CD4-positive, CD25-positive, alpha-beta regulatory T cell (primary cell): Measurements from ENCODE around the gene SNX3. TPM values are rescaled to one million over a fixed set of nuclear protein-coding genes. Genes with fewer than 3 reads are reported as not detected.

Experiments used
- ATAC-seq, 2 donors: fragments of 150-1000 bp; cut with Tn5 transposase; one replicate each; pipeline ENCODE4 v1.10.0; 2021; ENCODE audit warnings: low read depth in 2 of 2, moderate number of reproducible peaks in 2 of 2, moderate library complexity in 1 of 2
- DNase-seq, 3 donors: peaks; one replicate each; pipeline versions ENCODE4 v3.0.0 to v3.0.0-alpha.2; 2012 to 2022; ENCODE audit warnings: mixed read lengths in 1 of 3
- H3K27ac ChIP-seq: one replicate; pipeline ENCODE4 v1.7.0; 2013; ENCODE audit warnings: mild to moderate bottlenecking, low read length; ENCODE audit not compliant: insufficient read depth, poor library complexity, severe bottlenecking
- H3K27me3 ChIP-seq: one replicate; pipeline ENCODE4 v1.7.0; 2013; ENCODE audit warnings: low read length; ENCODE audit not compliant: control insufficient read depth, insufficient read depth
- H3K36me3 ChIP-seq: one replicate; pipeline ENCODE4 v1.7.0; 2013; ENCODE audit warnings: mild to moderate bottlenecking, low read length, moderate library complexity; ENCODE audit not compliant: control insufficient read depth, insufficient read depth
- H3K4me1 ChIP-seq: 2 replicates; pipeline ENCODE4 v1.7.0; 2013; ENCODE audit warnings: mild to moderate bottlenecking, low read length; ENCODE audit not compliant: insufficient read depth, control insufficient read depth, poor library complexity, severe bottlenecking
- H3K4me3 ChIP-seq: one replicate; pipeline ENCODE4 v1.7.0; 2013; ENCODE audit warnings: low read depth, mild to moderate bottlenecking, low read length, moderate library complexity
- H3K9me3 ChIP-seq, 2 experiments: 1 replicate in 1 of 2; 2 replicates in 1 of 2; pipeline ENCODE4 v1.7.0; 2013; ENCODE audit warnings: low read length in 2 of 2, mild to moderate bottlenecking in 1 of 2, moderate library complexity in 1 of 2; ENCODE audit not compliant: control insufficient read depth in 2 of 2
- H3K27ac Mint-ChIP-seq, 3 donors: one replicate each; pipeline ENCODE4 v1.8.0; 2020 to 2022; ENCODE audit warnings: mild to moderate bottlenecking in 3 of 3, mixed read lengths in 3 of 3, moderate library complexity in 2 of 3
- H3K27me3 Mint-ChIP-seq: one replicate; pipeline ENCODE4 v1.8.0; 2022; ENCODE audit warnings: mild to moderate bottlenecking, mixed read lengths
- H3K36me3 Mint-ChIP-seq: one replicate; pipeline ENCODE4 v1.8.0; 2020; ENCODE audit warnings: mixed read lengths
- H3K4me1 Mint-ChIP-seq, 4 donors: one replicate each; pipeline ENCODE4 v1.8.0; 2020 to 2022; ENCODE audit warnings: mixed read lengths in 4 of 4, mild to moderate bottlenecking in 1 of 4
- H3K4me3 Mint-ChIP-seq, 4 donors: one replicate each; pipeline ENCODE4 v1.8.0; 2020 to 2022; ENCODE audit warnings: mild to moderate bottlenecking in 4 of 4, mixed read lengths in 4 of 4, moderate library complexity in 3 of 4
- H3K9me3 Mint-ChIP-seq, 7 donors: one replicate each; pipeline ENCODE4 v1.8.0; 2020 to 2022; ENCODE audit warnings: mixed read lengths in 7 of 7, mild to moderate bottlenecking in 3 of 7, moderate library complexity in 2 of 7
- polyA plus RNA-seq, 4 donors: library from polyadenylated mRNA; unstranded; fragments of 300-500 nt; fragmentation: Illumina TruSeq; gene quantifications; one replicate each; pipeline ENCODE4 v1.2.3, GENCODE V29; 2021
- total RNA-seq: library from RNA; stranded (reverse); gene quantifications from one replicate; pipeline ENCODE4 v1.2.3, GENCODE V29; 2022

The SNX3 gene
- total and polyA plus RNA-seq, 5 donors from 2014 or later = 60.7 to 226 (median 195) TPM

DNA sequence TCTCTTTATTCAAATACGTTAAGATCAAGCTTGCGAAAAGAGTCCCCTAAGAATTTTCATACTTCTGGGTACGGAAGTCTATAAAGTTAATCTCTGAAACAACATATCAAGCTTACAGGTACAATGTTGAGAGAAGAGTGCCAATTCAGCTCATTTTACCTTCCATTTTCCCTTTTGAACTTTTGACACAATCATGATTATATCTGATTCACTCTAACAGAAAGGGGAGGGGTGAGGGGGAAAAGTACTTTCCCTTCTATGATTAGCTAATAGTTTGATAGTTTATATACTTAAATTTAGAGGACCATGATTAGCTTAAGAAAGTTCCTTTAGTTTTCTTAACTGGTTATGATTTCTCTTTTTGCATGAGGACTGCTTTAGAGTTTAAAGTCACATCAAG lies 33.5 kb downstream of the SNX3 start:
- Histone ChIP-seq H3K27me3 (no peaks in the 10 kb centered on the region), H3K36me3 (peaks cover 7% of the 10 kb centered on the region), H3K9me3 (no peaks in the 10 kb centered on the region), H3K4me3 (no peak overlapping the region), H3K4me1 (no peaks in the 10 kb centered on the region), H3K27ac (no peak overlapping the region)
- DNase-seq = no peak
- peaks cover 29 to 45% (median 35%) of the 10 kb centered on the region in 4 donors for H3K4me1 Mint-ChIP-seq
- H3K9me3 Mint-ChIP-seq = no peaks in the 10 kb centered on the region
- peaks cover 7% of the 10 kb centered on the region for H3K36me3 Mint-ChIP-seq
- no peak overlapping the region for H3K4me3 Mint-ChIP-seq
- no peak for ATAC-seq
- H3K27me3 Mint-ChIP-seq = no peaks in the 10 kb centered on the region
- H3K27ac Mint-ChIP-seq = no peak overlapping the region

DNA sequence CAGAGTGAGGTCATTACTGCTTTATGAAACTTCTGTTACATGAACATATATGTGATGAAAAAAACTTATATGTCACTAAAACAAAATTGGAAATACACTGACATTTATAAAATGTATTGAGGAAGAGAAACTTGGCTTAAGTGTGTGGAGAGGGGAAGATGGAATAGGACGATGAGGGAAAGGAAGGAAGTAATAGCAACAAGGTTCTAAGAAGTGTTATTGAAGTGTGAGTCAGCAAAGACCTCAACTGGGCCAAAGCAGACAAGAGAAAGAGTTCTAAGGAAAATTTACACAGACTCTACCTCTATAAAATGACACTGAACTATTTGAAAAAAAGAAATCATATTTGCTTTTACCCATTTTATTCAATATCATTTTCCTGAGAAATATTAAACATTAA lies 38.3 kb downstream of the SNX3 start:
- H3K36me3 Mint-ChIP-seq = peaks cover 32% of the 10 kb centered on the region
- no peak overlapping the region for H3K4me3 Mint-ChIP-seq

GRCh38 chr6:108222064-108222463 lies 38.8 kb downstream of the SNX3 start:
- DNase-seq (peak in 1 of 3 donors; percentile 14), ATAC-seq (no peak)
- Mint-ChIP-seq H3K9me3 (no peaks in the 10 kb centered on the region), H3K4me3 (no peak overlapping the region), H3K4me1 (peaks cover 9 to 33% (median 24%) of the 10 kb centered on the region in 4 donors), H3K36me3 (peaks cover 32% of the 10 kb centered on the region), H3K27ac (no peak overlapping the region), H3K27me3 (no peaks in the 10 kb centered on the region)
- Histone ChIP-seq H3K9me3 (no peaks in the 10 kb centered on the region), H3K4me3 (no peak overlapping the region), H3K27me3 (no peaks in the 10 kb centered on the region), H3K4me1 (no peaks in the 10 kb centered on the region), H3K27ac (no peak overlapping the region), H3K36me3 (peaks cover 39% of the 10 kb centered on the region)

More for the DNA sequence above, 38.3 kb downstream of the SNX3 start:
- peaks cover 9 to 38% (median 28%) of the 10 kb centered on the region in 4 donors for H3K4me1 Mint-ChIP-seq
- Histone ChIP-seq H3K9me3 (no peaks in the 10 kb centered on the region), H3K27me3 (no peaks in the 10 kb centered on the region), H3K4me3 (no peak overlapping the region), H3K36me3 (peaks cover 39% of the 10 kb centered on the region), H3K4me1 (no peaks in the 10 kb centered on the region), H3K27ac (no peak overlapping the region)
- DNase-seq (peak in 1 of 3 donors; percentile 43), ATAC-seq (no peak)
- H3K27me3 Mint-ChIP-seq = no peaks in the 10 kb centered on the region
- H3K9me3 Mint-ChIP-seq = no peaks in the 10 kb centered on the region
- H3K27ac Mint-ChIP-seq = peak overlapping the region in 2 of 3 donors; percentile 63 to 69

- H3K9me3 ChIP-seq = no peaks in the 10 kb centered on the region
- H3K27me3 Mint-ChIP-seq = no peaks in the 10 kb centered on the region
- no peaks in the 10 kb centered on the region for H3K4me1 ChIP-seq
- H3K36me3 Mint-ChIP-seq = peaks cover 45% of the 10 kb centered on the region
- no peak overlapping the region for H3K4me3 ChIP-seq
- no peak overlapping the region for H3K27ac Mint-ChIP-seq
- H3K36me3 ChIP-seq = peaks cover 38% of the 10 kb centered on the region
- H3K27ac ChIP-seq = no peak overlapping the region
- H3K4me1 Mint-ChIP-seq = peaks cover 3 to 7% (median 5%) of the 10 kb centered on the region in 4 donors
- H3K27me3 ChIP-seq = no peaks in the 10 kb centered on the region
- H3K4me3 Mint-ChIP-seq = no peak overlapping the region
- ATAC-seq = no peak
- DNase-seq = no peak
- no peaks in the 10 kb centered on the region for H3K9me3 Mint-ChIP-seq
Measured at GRCh38 chr6:108211671-108212070, 49.2 kb downstream of the SNX3 start.

GRCh38 chr6:108210556-108210955 lies 50.3 kb downstream of the SNX3 start:
- H3K27me3 Mint-ChIP-seq = no peaks in the 10 kb centered on the region
- Histone ChIP-seq H3K9me3 (no peaks in the 10 kb centered on the region), H3K27ac (no peak overlapping the region), H3K27me3 (no peaks in the 10 kb centered on the region), H3K36me3 (peaks cover 38% of the 10 kb centered on the region), H3K4me1 (no peaks in the 10 kb centered on the region), H3K4me3 (no peak overlapping the region)
- H3K27ac Mint-ChIP-seq = no peak overlapping the region
- peaks cover 3 to 13% (median 7%) of the 10 kb centered on the region in 4 donors for H3K4me1 Mint-ChIP-seq
- peaks cover 53% of the 10 kb centered on the region for H3K36me3 Mint-ChIP-seq
- ATAC-seq (no peak), DNase-seq (no peak)
- H3K4me3 Mint-ChIP-seq = no peak overlapping the region
- H3K9me3 Mint-ChIP-seq = no peaks in the 10 kb centered on the region

GRCh38 chr6:108209738-108210137 lies 51.1 kb downstream of the SNX3 start:
- H3K27ac Mint-ChIP-seq = no peak overlapping the region
- no peaks in the 10 kb centered on the region for H3K4me1 ChIP-seq
- H3K9me3 ChIP-seq = no peaks in the 10 kb centered on the region
- H3K27me3 ChIP-seq = no peaks in the 10 kb centered on the region
- H3K4me1 Mint-ChIP-seq = peaks cover 3 to 19% (median 6%) of the 10 kb centered on the region in 4 donors
- H3K9me3 Mint-ChIP-seq = no peaks in the 10 kb centered on the region
- H3K36me3 ChIP-seq = peaks cover 37% of the 10 kb centered on the region
- H3K36me3 Mint-ChIP-seq = peaks cover 54% of the 10 kb centered on the region
- no peak for DNase-seq
- ATAC-seq = no peak
- no peaks in the 10 kb centered on the region for H3K27me3 Mint-ChIP-seq
- no peak overlapping the region for H3K27ac ChIP-seq
- H3K4me3 Mint-ChIP-seq = no peak overlapping the region
- no peak overlapping the region for H3K4me3 ChIP-seq

GRCh38 chr6:108207013-108207412 lies 53.8 kb downstream of the SNX3 start:
- H3K36me3 ChIP-seq = peaks cover 25% of the 10 kb centered on the region
- peaks cover 0 to 16% (median 2%) of the 10 kb centered on the region in 4 donors for H3K4me1 Mint-ChIP-seq
- no peaks in the 10 kb centered on the region for H3K4me1 ChIP-seq
- H3K9me3 ChIP-seq = no peaks in the 10 kb centered on the region
- no peak for ATAC-seq
- no peak overlapping the region for H3K27ac ChIP-seq
- no peak overlapping the region for H3K4me3 Mint-ChIP-seq
- DNase-seq = no peak
- H3K36me3 Mint-ChIP-seq = peaks cover 53% of the 10 kb centered on the region
- no peaks in the 10 kb centered on the region for H3K9me3 Mint-ChIP-seq
- H3K27me3 ChIP-seq = no peaks in the 10 kb centered on the region
- H3K4me3 ChIP-seq = no peak overlapping the region
- H3K27ac Mint-ChIP-seq = no peak overlapping the region
- no peaks in the 10 kb centered on the region for H3K27me3 Mint-ChIP-seq
